ENCODE data around the gene ZDHHC13. TPM values are rescaled to one million over a fixed set of nuclear protein-coding genes. Genes with fewer than 3 reads are reported as not detected.

ZDHHC13 gene
- total RNA-seq, 1 donor from 2014 or later, result 18.5 TPM

- TF ChIP-seq, protein P1, sequence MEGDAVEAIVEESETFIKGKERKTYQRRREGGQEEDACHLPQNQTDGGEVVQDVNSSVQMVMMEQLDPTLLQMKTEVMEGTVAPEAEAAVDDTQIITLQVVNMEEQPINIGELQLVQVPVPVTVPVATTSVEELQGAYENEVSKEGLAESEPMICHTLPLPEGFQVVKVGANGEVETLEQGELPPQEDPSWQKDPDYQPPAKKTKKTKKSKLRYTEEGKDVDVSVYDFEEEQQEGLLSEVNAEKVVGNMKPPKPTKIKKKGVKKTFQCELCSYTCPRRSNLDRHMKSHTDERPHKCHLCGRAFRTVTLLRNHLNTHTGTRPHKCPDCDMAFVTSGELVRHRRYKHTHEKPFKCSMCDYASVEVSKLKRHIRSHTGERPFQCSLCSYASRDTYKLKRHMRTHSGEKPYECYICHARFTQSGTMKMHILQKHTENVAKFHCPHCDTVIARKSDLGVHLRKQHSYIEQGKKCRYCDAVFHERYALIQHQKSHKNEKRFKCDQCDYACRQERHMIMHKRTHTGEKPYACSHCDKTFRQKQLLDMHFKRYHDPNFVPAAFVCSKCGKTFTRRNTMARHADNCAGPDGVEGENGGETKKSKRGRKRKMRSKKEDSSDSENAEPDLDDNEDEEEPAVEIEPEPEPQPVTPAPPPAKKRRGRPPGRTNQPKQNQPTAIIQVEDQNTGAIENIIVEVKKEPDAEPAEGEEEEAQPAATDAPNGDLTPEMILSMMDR (conservative IDR thresholded peaks at IDR 0.05), result no peak
- Mint-ChIP-seq H3K4me3 (no peak overlapping the region), H3K4me1 (no peaks in the 10 kb centered on the region), H3K27ac (ENCODE audit: unreplicated experiment) (no peak overlapping the region), H3K9me3 (peaks cover 4% of the 10 kb centered on the region), H3K27me3 (ENCODE audit: low read depth) (peaks cover 36% of the 10 kb centered on the region), H3K36me3 (ENCODE audit: low read depth) (no peaks in the 10 kb centered on the region)
- DNase-seq (ENCODE audit: low read depth, low spot score), result no peak
Measured at GRCh38 chr11:19092342-19092741, 24.6 kb upstream of the ZDHHC13 start.

- H3K27ac Mint-ChIP-seq (ENCODE audit: unreplicated experiment), result no peak overlapping the region
Measured at GRCh38 chr11:19092850-19093249, 24.1 kb upstream of the ZDHHC13 start.

DNA sequence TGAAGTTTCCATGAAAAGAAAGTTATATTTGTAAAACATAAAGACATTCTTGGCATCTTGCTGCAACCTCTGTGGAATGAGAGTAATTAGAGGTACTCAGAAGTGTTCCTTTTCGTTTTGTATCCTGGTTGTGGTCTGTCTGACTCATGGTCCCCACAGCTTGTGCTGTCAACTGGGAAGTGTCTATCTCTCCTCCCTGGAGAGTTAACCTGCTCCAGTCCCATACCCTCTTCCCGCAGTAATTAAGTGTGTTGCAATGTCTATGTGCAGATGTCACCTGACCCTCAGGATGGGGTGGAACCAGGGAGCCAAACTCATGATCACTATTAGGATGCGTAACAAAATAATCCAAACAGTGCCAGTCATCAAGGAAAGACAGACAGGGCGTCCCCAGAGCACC, 23.0 kb upstream of the ZDHHC13 start:
- H3K9me3 Mint-ChIP-seq, result peaks cover 4% of the 10 kb centered on the region
- DNase-seq (ENCODE audit: low read depth, low spot score), result no peak
- H3K36me3 Mint-ChIP-seq (ENCODE audit: low read depth), result no peaks in the 10 kb centered on the region
- H3K27ac Mint-ChIP-seq (ENCODE audit: unreplicated experiment), result peak overlapping the region; percentile 16
- no peaks in the 10 kb centered on the region for H3K4me1 Mint-ChIP-seq
- H3K4me3 Mint-ChIP-seq, result no peak overlapping the region
- TF ChIP-seq, protein P1 (conservative IDR thresholded peaks at IDR 0.05), result no peak
- H3K27me3 Mint-ChIP-seq (ENCODE audit: low read depth), result peaks cover 45% of the 10 kb centered on the region

More at GRCh38 chr11:19092850-19093249, 24.1 kb upstream of the ZDHHC13 start:
- no peak for DNase-seq (ENCODE audit: low read depth, low spot score)
- Mint-ChIP-seq H3K4me1 (no peaks in the 10 kb centered on the region), H3K36me3 (ENCODE audit: low read depth) (no peaks in the 10 kb centered on the region), H3K9me3 (peaks cover 4% of the 10 kb centered on the region), H3K4me3 (no peak overlapping the region), H3K27me3 (ENCODE audit: low read depth) (peaks cover 40% of the 10 kb centered on the region)
- TF ChIP-seq, protein P1 (conservative IDR thresholded peaks at IDR 0.05), result no peak

- H3K36me3 Mint-ChIP-seq (ENCODE audit: low read depth), result no peaks in the 10 kb centered on the region
- H3K27ac Mint-ChIP-seq (ENCODE audit: unreplicated experiment), result no peak overlapping the region
- no peak overlapping the region for H3K4me3 Mint-ChIP-seq
- no peaks in the 10 kb centered on the region for H3K4me1 Mint-ChIP-seq
- H3K9me3 Mint-ChIP-seq, result no peaks in the 10 kb centered on the region
- DNase-seq (ENCODE audit: low read depth, low spot score), result no peak
- H3K27me3 Mint-ChIP-seq (ENCODE audit: low read depth), result peaks cover 51% of the 10 kb centered on the region
- TF ChIP-seq, protein P1 (conservative IDR thresholded peaks at IDR 0.05), result no peak
Measured at GRCh38 chr11:19094859-19095258, 22.1 kb upstream of the ZDHHC13 start.

DNA sequence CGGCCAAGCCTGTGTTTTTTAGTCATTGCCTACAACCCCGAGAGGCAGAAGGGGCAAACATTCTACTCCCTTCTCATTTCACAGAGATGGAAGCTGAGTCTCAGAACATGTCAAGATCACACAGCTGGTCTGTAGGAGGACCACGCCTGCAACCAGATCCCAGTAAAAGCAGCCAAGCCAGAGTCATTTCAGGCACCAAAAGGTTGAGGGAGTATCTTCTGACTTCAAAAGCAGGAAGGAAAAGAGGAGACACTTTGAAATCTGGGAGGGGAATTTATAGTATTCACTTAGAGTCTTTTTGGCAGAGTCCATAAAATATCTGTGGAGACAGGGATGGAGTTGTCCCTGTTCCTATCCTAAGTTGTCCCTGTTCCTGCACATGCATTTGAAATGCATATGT, 17.9 kb upstream of the ZDHHC13 start:
- Mint-ChIP-seq H3K4me1 (no peaks in the 10 kb centered on the region), H3K27me3 (ENCODE audit: low read depth) (peaks cover 43% of the 10 kb centered on the region), H3K27ac (ENCODE audit: unreplicated experiment) (no peak overlapping the region), H3K36me3 (ENCODE audit: low read depth) (no peaks in the 10 kb centered on the region), H3K9me3 (no peaks in the 10 kb centered on the region), H3K4me3 (no peak overlapping the region)
- TF ChIP-seq, protein P1 (conservative IDR thresholded peaks at IDR 0.05), result no peak
- DNase-seq (ENCODE audit: low read depth, low spot score), result no peak

DNA sequence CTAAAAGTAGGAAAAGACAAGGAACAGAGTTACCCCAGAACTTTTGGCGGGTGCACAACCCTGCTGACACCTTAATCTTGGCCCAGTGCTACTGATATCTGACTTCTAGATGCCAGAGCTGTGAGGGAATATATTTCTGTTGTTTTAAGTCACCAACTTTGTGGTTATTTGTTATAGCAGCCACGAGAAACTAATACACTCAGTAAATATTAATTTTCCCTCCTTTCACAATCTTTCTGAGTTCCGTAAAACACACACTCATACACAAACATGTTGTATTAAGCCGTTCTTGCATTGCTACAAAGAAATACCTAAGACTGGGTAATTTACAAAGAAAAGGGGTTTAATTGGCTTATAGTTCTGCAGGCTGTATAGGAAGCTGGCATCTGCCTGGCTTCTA, 16.1 kb upstream of the ZDHHC13 start:
- DNase-seq (ENCODE audit: low read depth, low spot score), result no peak
- Mint-ChIP-seq H3K27me3 (ENCODE audit: low read depth) (peaks cover 37% of the 10 kb centered on the region), H3K27ac (ENCODE audit: unreplicated experiment) (no peak overlapping the region), H3K36me3 (ENCODE audit: low read depth) (no peaks in the 10 kb centered on the region), H3K4me1 (no peaks in the 10 kb centered on the region), H3K9me3 (no peaks in the 10 kb centered on the region), H3K4me3 (no peak overlapping the region)
- TF ChIP-seq, protein P1 (conservative IDR thresholded peaks at IDR 0.05), result no peak
